Cardiac septum (tissue), 1 donor: ENCODE results near the gene CNPY2. TPM values are rescaled to one million over a fixed set of nuclear protein-coding genes. Genes with fewer than 3 reads are reported as not detected.
"Not testable (repeated sequence)": the region's sequence is repeated elsewhere in the genome, so short reads cannot be mapped to it uniquely, and the experiment has no call there.

Source experiments
- DNase-seq: peaks from one replicate; pipeline ENCODE4 v3.0.0-alpha.2; 2020; ENCODE audit warnings: low spot score
- intact Hi-C: fragments of 100-400 bp; cut with DNase I; formaldehyde crosslinking; loops from one replicate; pipeline ENCODE4 v1.14.0; 2022
- total RNA-seq: library from RNA; stranded (reverse); fragmentation: NEBNext Ultra II Directional; extraction: Animal tissue kit (Norgen Biotek cat#: 25700); gene quantifications from one replicate; pipeline ENCODE4 v1.2.1, GENCODE V29; 2021
- donor health status: DM: no; HTN: no; CAD: no.

CNPY2 gene
- total RNA-seq, 1 donor from 2014 or later: 38.0 TPM

DNA sequence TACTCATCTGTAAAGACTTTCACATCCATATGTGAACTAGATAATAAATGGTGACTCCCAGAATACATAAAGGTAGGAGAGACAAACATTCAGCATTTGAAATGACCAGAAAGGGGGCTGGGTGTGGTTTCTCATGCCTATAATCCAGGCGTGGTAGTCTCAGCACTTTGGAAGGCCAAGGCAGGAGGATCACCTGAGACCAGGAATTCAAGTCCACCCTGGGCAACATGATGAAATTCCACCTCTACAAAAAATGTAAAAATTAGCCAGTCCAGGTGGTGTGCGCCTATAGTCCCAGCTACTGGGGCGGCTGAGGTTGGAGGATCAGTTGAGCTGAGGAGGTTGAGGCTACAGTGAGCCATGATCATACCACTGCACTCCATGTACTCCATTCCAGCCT lies 11.5 kb downstream of the CNPY2 start:
- intact Hi-C loops: no loop called here
- DNase-seq: no peak

DNA sequence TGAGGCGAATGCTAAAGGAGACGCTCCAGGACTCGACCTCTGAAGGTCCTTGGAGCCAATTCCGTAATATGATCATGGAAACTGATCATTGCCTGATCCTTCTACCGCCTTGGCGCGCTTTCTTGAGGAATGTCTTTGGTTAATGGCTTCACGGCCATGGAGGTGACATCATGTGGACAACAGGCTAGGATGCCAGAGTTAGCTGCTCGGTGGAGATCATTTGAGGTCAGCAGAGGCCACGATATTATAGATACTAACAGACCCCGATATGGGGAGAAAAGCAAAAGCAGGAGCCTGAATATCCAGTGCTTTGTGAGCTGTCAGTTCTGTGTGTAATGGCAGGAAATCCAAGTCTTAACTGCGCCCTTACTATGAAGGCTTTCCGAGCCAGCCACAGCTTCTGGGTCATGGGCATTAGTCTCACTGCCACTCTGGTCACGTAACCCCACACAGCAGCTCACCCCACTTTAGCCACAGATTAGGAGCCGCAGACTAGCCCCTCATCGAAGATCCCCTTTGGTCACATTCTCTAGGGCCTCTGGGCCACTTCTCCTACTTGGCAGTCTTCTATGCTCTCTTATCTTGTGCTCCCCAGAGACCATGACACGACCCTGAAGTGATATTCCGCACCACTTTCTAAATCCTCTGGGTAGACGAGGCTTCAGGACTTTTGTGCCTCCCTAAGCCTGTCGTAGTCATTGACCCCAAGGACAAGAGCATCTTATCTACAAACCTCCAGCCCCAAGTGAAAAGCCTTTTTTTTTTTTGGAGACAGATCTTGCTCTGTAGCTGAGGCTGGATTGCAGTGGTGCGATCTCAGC lies 14.9 kb downstream of the CNPY2 start:
- intact Hi-C loops: loop anchor here (2.0 kb wide), 1 partner anchor 34 kb away; the partner anchor contains the start of gene COQ10A

GRCh38 chr12:56299853-56300643 lies 15.7 kb downstream of the CNPY2 start, which contains the start of gene CS:
Gene CS (minus strand): TSS chr12:56300330. CDS start chr12:56300201, 129 bp downstream.
- peak; percentile 100 for DNase-seq
- intact Hi-C loops: loop anchor here (2.0 kb wide), 1 partner anchor 33 kb away; the partner anchor contains the start of gene COQ10A

More for the DNA sequence above, 14.9 kb downstream of the CNPY2 start:
- DNase-seq: no peak

- no peak for DNase-seq
- intact Hi-C loops: no loop called here
Measured at GRCh38 chr12:56299308-56299852, 16.4 kb downstream of the CNPY2 start.

GRCh38 chr12:56298828-56299227 lies 17.0 kb downstream of the CNPY2 start:
- DNase-seq: no peak
- intact Hi-C loops: no loop called here

- intact Hi-C loops: no loop called here
- DNase-seq: no peak
Measured at GRCh38 chr12:56297400-56297799, 18.4 kb downstream of the CNPY2 start.

DNA sequence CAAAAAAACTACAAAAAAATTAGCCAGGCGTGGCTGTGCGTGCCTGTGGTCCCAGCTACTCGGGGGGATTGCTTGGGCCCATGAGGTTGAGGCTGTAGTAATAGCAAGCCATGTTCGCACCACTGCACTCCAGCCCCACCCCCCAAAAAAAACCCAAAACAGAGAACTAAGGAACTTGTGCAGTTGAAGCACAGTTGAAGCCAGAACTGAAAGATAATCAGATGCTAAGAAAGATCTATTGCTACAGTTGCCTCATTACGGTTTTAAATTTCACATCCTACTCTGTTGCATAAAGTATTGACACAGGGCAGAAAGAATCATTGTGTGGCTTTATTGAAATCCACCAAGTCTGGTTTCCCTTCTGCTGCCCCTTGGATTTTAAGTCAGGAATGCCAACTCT lies 19.5 kb downstream of the CNPY2 start:
- intact Hi-C loops: no loop called here
- DNase-seq: no peak

DNA sequence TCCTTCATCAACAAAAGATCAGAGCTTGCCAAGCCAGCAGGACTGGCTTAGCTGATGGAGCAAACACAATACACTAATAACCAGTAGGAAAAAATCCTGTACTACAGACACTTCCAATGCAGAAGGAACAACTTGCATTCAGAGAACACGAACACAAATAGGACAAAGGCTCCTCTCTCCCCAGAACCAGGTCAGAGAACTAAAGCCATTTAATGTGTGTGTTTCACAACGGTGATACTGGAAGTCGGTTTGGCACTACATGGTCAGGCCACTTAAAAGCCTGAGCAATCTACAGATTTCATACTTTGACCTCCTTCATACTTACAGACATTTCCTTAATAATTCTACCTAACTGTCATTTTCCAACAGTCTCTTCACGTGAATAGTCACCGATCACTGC lies 22.0 kb downstream of the CNPY2 start:
- intact Hi-C loops: no loop called here
- no peak for DNase-seq

DNA sequence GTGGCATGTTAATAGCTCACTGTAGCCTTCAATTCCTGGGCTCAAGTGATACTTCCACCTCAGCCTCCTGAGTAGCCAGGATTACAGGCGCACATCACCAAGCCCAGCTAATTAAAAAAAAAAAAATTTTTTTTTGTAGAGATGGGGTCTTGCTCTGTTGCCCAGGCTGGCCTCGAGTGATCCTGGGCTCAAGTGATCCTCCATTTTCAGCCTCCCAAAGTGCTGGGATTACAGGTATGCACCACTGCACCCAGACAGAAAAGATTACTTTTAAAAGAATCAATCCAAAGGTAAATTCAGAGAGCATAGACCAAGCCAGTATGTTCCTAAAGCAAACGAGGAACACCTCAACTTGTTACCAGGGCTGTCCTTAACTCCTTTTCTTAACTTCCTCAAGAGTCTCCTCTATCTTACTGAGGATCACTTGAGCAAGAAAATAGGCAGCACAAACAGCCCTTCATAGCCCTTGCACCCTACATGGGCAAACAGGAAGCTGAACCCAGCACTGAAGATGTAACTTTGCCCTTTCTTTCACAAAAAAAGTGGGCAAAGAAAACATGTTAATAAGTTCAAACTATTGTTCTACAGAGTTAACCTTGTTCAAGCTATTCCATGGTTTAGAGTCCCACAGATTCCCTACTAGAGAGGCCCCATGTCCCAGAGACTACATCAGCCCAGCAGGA lies 26.9 kb downstream of the CNPY2 start:
- intact Hi-C loops: no loop called here

DNA sequence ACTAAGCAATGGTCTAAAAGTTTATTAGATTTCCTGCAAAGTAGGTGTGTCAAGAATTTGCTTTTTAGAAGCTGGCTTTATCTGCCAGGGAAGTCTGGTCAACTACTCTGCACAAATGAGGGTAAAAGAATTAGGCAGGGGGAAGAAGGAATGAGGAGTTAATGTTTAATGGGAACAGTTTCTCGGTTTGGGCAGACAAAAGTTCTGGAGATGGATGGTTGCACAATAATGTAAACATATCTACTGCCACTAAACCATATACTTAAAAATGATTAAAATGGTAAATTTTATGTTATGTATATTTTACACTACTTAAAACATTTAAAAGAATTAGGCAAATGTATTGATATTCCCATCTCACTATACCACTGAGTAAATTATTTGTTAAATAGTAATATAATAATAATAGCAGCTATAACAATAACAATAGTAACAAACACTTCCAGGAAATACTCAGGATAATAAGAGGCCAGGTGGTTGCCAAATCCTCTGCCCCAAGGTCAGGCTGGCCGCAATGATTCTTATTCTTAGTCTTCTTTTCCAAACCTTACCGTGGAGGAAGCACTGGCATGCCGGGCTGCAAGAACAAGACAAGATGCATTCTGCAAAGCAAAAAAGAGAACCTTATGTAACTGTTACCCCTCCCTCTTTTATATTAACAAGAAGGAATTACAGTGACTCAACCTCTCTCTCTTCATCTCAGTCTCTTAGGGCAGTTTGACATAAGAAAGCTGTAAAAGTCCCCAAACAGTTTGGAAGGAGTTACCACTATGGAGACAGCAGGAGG lies 29.6 kb downstream of the CNPY2 start:
- DNase-seq: no peak
- intact Hi-C loops: no loop called here

More for the DNA sequence above, 26.9 kb downstream of the CNPY2 start:
- no peak for DNase-seq

GRCh38 chr12:56284263-56284662 lies 31.5 kb downstream of the CNPY2 start:
- DNase-seq: not testable (repeated sequence)

GRCh38 chr12:56282579-56282978 lies 33.2 kb downstream of the CNPY2 start:
- intact Hi-C loops: no loop called here
- no peak for DNase-seq

More at GRCh38 chr12:56284263-56284662, 31.5 kb downstream of the CNPY2 start:
- intact Hi-C loops: not testable (repeated sequence)

DNA sequence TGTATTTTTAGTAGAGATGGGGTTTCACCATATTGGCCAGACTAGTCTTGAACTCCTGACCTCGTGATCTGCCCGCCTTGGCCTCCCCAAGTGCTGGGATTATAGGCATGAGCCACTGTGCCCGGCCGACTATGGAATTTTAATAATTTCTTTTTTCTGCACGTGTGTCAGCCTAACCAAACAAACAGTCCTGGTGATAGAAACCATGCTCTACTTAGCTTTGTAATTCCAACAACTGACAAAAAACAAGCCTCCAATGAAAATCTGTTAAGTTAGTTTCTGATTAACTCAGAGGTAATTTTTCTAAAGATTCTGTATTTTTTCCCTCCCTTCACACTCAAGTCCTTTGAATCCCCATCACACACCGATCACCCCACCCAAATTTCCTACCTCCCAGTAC lies 33.8 kb downstream of the CNPY2 start:
- no peak for DNase-seq
- intact Hi-C loops: no loop called here

DNA sequence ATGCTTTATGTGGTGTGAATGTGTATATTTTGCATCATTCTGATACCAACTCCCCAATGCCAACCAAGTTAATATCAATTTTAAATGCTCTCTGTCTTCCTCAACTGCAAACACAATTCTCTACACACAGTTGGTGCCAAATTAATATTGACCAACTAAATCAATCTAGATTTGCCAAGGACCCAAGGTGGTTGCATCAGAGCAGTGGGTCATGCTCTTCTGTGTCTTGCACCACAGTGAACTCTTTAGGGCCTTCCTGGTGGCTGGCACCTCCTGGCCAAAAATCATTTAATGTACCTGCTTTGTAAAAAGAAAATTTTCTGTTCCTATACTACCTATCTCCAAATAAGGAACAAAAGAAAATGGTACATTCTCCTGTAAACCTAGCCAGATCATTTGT lies 34.9 kb downstream of the CNPY2 start:
- intact Hi-C loops: no loop called here
- DNase-seq: no peak

- no peak for DNase-seq
- intact Hi-C loops: no loop called here
Measured at GRCh38 chr12:56278905-56279304, 36.9 kb downstream of the CNPY2 start.

DNA sequence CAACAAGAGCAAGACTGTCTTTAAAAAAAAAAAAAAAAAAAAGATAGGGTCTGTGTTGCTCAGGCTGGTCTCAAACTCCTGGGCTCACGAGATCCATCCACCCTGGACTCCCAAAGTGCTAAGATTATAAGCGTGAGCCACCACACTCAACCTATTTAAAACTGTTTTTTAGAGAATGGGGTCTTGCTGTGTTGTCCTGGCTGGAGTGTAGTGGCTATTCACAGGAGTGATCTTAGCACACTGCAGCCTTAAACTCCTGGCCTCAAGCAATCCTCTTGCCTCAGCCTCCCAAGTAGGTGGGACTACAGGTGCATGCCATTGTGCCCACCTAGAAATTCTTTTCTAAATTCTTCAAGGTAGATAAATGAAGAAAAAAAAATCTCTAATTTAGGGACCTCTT lies 41.5 kb downstream of the CNPY2 start:
- intact Hi-C loops: no loop called here
- no peak for DNase-seq

DNA sequence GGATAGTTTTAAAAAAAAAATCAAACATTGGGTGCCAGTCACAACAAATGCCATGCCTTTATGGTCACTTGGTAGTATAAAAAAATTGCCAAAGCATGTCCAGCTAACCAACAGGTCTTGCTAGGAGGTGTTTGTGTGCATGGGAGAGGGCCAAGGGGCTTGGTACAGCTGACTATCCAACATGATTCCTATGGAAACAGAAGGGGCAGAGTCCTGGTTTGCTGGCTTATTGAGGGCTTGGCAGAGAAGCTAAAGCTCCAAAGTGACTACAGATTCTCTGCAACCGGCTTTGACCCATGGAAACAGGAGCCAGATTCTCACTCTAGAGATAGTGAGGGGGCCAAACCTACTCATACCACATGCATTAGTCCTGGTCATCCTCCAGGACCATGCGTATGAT lies 43.3 kb downstream of the CNPY2 start:
- intact Hi-C loops, DNase-seq: not testable (repeated sequence)

- intact Hi-C loops: no loop called here
- no peak for DNase-seq
Measured at GRCh38 chr12:56271031-56271430, 44.8 kb downstream of the CNPY2 start.
